HUES48 (cell line): ENCODE results near the gene PHRF1.

Experiments
- H3K27ac ChIP-seq: one replicate; pipeline ENCODE4 v1.7.0; 2013; ENCODE audit warnings: low read depth, low read length, inconsistent platforms
- H3K27me3 ChIP-seq: 2 replicates; pipeline ENCODE4 v1.6.1; 2013; ENCODE audit warnings: mild to moderate bottlenecking, low read length; ENCODE audit not compliant: control insufficient read depth, insufficient read depth
- H3K36me3 ChIP-seq: 2 replicates; pipeline ENCODE4 v1.6.1; 2013; ENCODE audit warnings: low read length; ENCODE audit not compliant: control insufficient read depth, insufficient read depth
- H3K4me1 ChIP-seq: 2 replicates; pipeline ENCODE4 v1.6.1; 2013; ENCODE audit warnings: mild to moderate bottlenecking, low read length; ENCODE audit not compliant: control insufficient read depth, insufficient read depth
- H3K4me3 ChIP-seq: 2 replicates; pipeline ENCODE4 v1.5.1; 2013; ENCODE audit warnings: mild to moderate bottlenecking, low read depth, low read length
- H3K9ac ChIP-seq: 2 replicates; pipeline ENCODE4 v1.6.1; 2013; ENCODE audit warnings: mild to moderate bottlenecking, low read depth, low read length, moderate library complexity
- H3K9me3 ChIP-seq: 2 replicates; pipeline ENCODE4 v1.6.1; 2013; ENCODE audit warnings: low read length; ENCODE audit not compliant: control insufficient read depth, insufficient read depth

The PHRF1 gene

GRCh38 chr11:659532-660085, 83.3 kb downstream of the PHRF1 start:
- H3K4me1 ChIP-seq: no peaks in the 10 kb centered on the region
- peaks cover 44% of the 10 kb centered on the region for H3K36me3 ChIP-seq
- H3K27ac ChIP-seq: no peak overlapping the region
- no peak overlapping the region for H3K9ac ChIP-seq
- no peaks in the 10 kb centered on the region for H3K9me3 ChIP-seq
- no peak overlapping the region for H3K4me3 ChIP-seq
- H3K27me3 ChIP-seq: no peaks in the 10 kb centered on the region

DNA sequence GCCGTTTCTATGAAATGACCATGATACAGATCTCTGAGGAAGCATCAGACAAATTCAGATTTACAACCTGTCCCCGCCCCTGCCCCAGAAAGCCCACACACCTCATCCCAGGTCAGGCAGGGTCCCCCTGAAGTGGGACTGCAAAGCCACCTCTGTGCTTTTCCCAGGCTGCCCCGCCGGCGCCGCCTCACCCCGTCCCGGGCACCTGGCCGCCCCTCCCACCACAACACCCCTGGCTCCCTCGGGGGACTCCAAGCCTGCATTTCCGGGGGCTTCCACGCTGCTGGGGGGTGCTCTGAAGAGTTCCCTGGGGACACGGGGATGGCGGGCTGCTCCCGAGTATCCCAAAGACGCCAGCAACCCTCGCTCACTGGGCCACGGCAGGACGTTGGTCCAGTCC, 84.0 kb downstream of the PHRF1 start:
- Histone ChIP-seq H3K36me3 (peaks cover 44% of the 10 kb centered on the region), H3K4me1 (no peaks in the 10 kb centered on the region), H3K4me3 (no peak overlapping the region), H3K27me3 (no peaks in the 10 kb centered on the region), H3K27ac (no peak overlapping the region), H3K9me3 (no peaks in the 10 kb centered on the region), H3K9ac (no peak overlapping the region)

GRCh38 chr11:660681-661444, 84.6 kb downstream of the PHRF1 start:
- Histone ChIP-seq H3K4me1 (no peaks in the 10 kb centered on the region), H3K9me3 (no peaks in the 10 kb centered on the region), H3K4me3 (no peak overlapping the region), H3K27me3 (no peaks in the 10 kb centered on the region), H3K9ac (no peak overlapping the region), H3K27ac (no peak overlapping the region), H3K36me3 (peaks cover 49% of the 10 kb centered on the region)
